Inflammatory macrophage treated with lipopolysaccharide for 4 hours (primary cell): ENCODE measurements around the gene CCDC90B.
A peak's percentile ranks its signal among the peaks of the same experiment; 100 is the strongest.
"Not testable (repeated sequence)": the region's sequence is repeated elsewhere in the genome, so short reads cannot be mapped to it uniquely, and the experiment has no call there.

ENCODE experiments used
- DNase-seq: peaks from one replicate; pipeline ENCODE4 v3.0.0-alpha.2; 2020

The CCDC90B gene

GRCh38 chr11:83285151-83285770, 906 bp downstream of the CCDC90B start:
- peak; percentile 71 for DNase-seq

DNA sequence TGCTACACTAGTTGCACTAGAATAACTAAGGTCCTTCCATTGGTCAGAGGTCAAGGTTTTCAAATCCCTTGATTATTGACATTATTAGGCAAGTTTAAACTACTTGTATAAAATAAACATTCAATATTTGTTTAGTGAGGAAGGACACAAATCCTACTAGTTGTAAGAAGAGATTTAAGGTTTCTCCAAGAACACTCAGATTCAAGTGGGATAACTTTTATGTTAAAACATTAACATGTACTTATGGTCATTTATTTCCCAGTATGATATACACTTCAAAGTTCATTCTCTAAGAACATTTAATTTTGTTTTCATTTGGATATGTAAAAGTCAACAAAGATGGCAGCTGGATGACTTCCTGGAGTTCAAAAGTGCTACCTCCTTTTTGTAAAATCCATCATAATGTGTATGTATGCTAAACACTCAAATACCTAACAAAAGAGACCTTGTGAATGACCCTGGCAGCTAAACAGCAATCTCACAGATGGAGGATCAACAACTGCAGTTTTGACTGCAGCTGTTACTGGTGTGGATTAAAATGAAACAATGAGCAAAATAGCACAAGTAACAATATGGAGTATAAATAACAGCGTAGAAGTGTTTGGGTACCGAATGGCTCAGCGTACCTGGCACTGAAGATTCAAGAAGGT, 1.5 kb downstream of the CCDC90B start:
- no peak for DNase-seq

DNA sequence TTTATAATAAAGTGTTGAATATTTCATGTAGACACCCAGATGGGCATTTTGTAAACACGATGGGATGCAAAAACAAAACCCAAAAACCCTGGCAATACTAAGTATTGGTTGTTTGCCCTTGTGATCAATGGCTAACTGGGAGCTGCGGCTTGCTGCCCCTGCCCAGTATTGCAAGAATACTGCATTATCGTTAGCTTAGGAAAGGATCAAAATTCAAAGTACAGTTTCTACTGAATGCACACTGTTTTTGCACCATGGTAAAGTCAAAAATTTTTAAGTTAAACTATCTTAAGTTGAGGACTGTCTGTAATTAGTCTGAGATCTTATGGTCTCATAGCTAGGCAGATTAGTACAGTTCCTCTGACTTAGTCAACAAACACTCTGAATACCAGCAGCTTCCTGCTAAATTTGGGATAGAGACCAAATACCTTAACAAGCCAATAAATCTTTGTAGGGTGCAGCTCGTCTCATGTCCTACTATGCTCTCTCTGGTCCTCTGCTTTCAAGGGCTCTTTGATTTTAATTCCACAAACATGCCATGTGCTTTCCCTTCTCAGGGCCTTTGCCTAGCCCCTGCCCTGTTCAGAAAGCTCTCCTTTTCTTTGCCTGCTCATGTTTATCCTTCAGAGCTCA, 4.0 kb downstream of the CCDC90B start:
- DNase-seq: no peak

GRCh38 chr11:83280256-83280655, 5.9 kb downstream of the CCDC90B start:
- DNase-seq: no peak

DNA sequence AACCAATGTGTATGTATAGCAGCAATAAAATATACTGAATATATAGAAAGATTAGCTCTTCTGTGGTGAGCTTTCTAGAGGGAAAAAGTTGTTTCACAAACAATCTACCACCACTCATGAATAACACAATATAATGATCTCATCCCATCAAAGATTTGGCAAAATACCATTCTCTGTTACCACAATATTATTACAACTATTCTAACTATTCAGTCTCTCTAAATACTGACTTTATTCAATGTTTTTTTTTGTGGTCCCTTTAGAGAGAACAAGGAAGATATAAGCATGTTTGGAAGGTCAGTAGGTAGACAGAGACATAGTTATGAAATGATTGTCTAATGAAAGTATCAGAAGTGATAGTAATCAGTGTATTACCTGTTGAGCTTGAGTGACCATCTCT, 7.8 kb downstream of the CCDC90B start:
- DNase-seq: no peak

GRCh38 chr11:83275888-83276641, 10.1 kb downstream of the CCDC90B start:
- DNase-seq: no peak

GRCh38 chr11:83272627-83273026, 13.5 kb downstream of the CCDC90B start:
- DNase-seq: no peak

- DNase-seq: not testable (repeated sequence)
Observed at GRCh38 chr11:83271734-83272133, 14.4 kb downstream of the CCDC90B start.

- not testable (repeated sequence) for DNase-seq
Observed at GRCh38 chr11:83269080-83269479, 17.1 kb downstream of the CCDC90B start.

- no peak for DNase-seq
Observed at GRCh38 chr11:83265331-83265730, 20.8 kb downstream of the CCDC90B start.

DNA sequence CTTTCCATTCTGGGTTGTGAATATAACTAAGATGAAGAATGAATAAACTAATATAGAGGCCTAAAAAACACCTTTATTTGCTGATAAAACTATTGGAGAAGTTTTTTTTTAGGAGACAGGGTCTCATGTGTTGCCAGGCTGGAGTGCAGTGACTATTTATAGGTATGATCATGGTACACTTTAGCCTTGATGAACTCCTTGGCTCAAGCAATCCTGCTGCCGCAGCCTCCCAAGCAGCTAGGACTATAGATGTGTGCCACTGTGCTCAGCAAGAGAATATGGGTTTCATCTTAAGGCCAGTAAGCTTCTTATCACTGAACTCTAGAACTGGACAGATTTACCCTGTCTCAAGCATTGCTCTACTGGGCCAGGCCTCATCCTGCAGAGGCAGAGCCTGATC, 26.6 kb downstream of the CCDC90B start:
- DNase-seq: no peak

GRCh38 chr11:83257761-83258168, 28.4 kb downstream of the CCDC90B start:
- DNase-seq: no peak

GRCh38 chr11:83256602-83257340, 29.4 kb downstream of the CCDC90B start:
- DNase-seq: no peak

DNA sequence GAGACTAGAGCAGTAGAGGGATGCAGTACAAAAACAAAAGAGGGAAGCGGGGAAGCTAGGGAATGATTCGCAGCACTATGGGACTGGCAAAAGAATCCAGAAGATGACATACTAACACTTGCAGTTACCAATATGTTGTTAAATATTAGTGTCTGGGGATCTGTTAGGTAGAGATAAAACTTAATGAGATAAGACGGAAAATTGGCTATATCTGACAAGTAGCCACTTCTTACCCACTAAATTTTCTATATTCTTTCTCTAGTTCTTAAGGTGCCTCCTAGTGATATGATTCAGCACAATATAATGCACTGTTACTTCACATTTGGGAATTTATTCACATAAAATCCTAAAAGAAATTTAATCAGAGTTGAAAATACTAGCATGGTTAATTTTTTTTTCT, 30.8 kb downstream of the CCDC90B start:
- DNase-seq: no peak

DNA sequence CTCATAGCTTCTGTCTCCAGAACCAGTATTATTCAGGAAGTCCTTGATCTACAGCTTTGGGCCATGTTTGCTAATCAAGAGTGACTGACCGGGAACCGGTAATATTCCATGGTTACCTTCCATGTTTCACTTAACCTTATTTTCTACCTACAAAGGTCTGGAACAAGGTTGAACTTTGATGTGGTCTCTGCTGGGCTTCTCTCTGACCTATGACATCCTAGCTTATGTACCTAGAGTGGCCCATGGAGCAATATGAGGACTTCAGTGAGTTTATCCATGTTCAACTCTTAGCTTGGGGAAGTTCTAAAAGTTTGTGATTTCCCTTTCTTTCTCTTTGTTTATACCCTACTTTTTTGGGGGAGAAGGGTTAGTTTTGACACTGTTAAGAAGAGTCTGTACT, 33.2 kb downstream of the CCDC90B start:
- no peak for DNase-seq

- no peak for DNase-seq
Observed at GRCh38 chr11:83252266-83252665, 33.9 kb downstream of the CCDC90B start.

DNA sequence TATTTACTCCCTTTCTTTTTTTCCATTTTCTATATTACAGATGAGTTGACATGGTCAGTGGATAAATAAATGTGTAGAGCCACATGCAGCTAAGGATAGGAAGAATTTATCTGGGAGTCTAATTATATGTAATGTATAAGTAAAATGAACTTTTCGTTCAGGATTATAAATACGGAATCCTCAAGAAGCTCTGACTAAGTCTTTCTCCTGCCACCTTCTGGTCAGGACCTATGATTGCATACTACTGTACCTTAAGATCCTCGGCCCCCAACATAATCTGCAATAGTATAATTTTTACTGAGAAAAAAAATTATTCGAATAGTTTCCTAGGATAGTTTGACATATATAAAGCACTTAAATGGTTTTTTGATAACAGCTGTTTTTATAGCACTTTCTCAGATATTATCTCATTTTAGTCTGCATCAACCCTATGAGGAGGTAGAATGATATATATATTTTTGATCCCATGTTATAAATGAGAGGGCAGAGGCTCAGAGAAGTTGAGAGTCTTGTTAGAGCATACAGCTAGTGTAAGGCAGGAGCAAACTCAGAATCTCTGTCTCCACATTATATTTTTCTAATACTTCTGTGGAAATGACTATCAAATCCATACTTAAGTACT, 36.1 kb downstream of the CCDC90B start:
- DNase-seq: peak; percentile 53

- no peak for DNase-seq
Observed at GRCh38 chr11:83249445-83249844, 36.7 kb downstream of the CCDC90B start.

DNA sequence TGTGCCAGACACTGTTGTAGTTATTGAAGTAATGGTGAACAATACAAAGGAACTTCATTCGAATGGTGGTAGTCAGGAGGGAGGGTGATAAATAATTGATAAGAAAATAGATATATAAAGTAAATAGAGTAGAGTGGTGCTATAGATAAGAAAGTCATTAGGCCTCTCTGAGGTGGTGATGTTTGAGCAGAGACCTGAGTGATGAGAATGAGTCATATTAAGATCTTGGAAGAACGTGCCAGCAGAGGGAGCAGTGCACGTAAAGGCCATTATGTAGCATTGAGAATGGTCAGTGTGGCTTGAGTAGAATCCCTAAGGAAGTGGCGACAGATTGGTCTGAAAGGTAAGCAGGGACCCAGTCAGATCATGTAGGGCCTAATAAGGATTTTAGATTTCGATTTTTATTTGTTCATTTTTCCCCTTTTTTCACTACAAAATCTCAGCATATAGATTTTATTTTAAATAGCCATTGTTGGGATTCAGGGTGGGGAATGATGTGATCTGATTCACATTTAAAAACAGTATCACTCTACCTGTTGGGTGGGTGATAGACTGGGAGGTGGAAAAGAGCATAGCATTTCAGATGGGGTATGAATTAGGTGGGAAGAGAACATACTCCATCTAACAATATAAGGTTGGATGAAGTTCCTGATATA, 44.7 kb downstream of the CCDC90B start:
- DNase-seq: peak; percentile 54

DNA sequence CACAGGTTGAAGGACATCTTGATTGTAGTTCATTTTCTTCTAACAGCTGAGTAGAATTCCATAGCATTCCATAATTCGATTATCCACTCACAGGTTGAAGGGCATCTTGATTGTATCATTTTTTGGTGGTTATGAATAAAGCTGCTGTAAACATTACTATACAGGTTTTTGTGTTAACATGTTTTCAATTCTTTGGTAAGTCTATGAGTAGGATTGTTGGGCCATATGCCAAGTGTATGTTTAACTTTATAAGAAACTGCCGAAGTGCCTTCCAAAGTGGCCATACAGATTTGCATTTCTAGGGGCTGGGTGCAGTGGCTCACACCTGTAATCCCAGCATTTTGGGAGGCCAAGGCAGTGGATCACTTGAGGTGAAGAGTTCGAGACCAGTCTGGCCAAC, 48.1 kb downstream of the CCDC90B start:
- no peak for DNase-seq

GRCh38 chr11:83235825-83236224, 50.3 kb downstream of the CCDC90B start:
- no peak for DNase-seq

- DNase-seq: no peak
Observed at GRCh38 chr11:83223457-83223856, 62.7 kb downstream of the CCDC90B start.
